PFSK-1 (cell line): ENCODE results near the gene BASP1.

Experiments
- FOXP2 ChIP-seq: optimal IDR thresholded peaks from 2 replicates; pipeline ENCODE3; 2011; ENCODE audit warnings: borderline replicate concordance, control low read depth, inconsistent platforms; ENCODE audit not compliant: insufficient read depth; ENCODE audit errors: extremely low read length, extremely low read depth
- POLR2AphosphoS5 ChIP-seq: IDR thresholded peaks from 2 replicates; pipeline ENCODE4 v1.6.1; 2012; ENCODE audit warnings: low read depth, mild to moderate bottlenecking, control low read depth, low read length, moderate library complexity
- SIN3A ChIP-seq: IDR thresholded peaks from 2 replicates; pipeline ENCODE4 v1.6.1; 2012; ENCODE audit warnings: mild to moderate bottlenecking, low read length, moderate library complexity, borderline replicate concordance; ENCODE audit not compliant: insufficient read depth
- TAF1 ChIP-seq: IDR thresholded peaks from 2 replicates; pipeline ENCODE4 v1.6.1; 2012; ENCODE audit warnings: low read length, control low read depth, borderline replicate concordance; ENCODE audit not compliant: insufficient read depth
- TF ChIP-seq, protein P1 (sequence below), 2 experiments: IDR thresholded peaks; 2 replicates each; pipeline versions ENCODE4 v1.6.1 to v1.8.0; 2011 to 2012; ENCODE audit warnings: low read depth in 2 of 2, low read length in 2 of 2, control low read depth in 1 of 2, inconsistent platforms in 1 of 2, mild to moderate bottlenecking in 1 of 2, moderate library complexity in 1 of 2; ENCODE audit not compliant: insufficient read depth in 1 of 2

- no peak for TF ChIP-seq POLR2AphosphoS5
- no peak for TF ChIP-seq FOXP2
- TF ChIP-seq, protein P1, sequence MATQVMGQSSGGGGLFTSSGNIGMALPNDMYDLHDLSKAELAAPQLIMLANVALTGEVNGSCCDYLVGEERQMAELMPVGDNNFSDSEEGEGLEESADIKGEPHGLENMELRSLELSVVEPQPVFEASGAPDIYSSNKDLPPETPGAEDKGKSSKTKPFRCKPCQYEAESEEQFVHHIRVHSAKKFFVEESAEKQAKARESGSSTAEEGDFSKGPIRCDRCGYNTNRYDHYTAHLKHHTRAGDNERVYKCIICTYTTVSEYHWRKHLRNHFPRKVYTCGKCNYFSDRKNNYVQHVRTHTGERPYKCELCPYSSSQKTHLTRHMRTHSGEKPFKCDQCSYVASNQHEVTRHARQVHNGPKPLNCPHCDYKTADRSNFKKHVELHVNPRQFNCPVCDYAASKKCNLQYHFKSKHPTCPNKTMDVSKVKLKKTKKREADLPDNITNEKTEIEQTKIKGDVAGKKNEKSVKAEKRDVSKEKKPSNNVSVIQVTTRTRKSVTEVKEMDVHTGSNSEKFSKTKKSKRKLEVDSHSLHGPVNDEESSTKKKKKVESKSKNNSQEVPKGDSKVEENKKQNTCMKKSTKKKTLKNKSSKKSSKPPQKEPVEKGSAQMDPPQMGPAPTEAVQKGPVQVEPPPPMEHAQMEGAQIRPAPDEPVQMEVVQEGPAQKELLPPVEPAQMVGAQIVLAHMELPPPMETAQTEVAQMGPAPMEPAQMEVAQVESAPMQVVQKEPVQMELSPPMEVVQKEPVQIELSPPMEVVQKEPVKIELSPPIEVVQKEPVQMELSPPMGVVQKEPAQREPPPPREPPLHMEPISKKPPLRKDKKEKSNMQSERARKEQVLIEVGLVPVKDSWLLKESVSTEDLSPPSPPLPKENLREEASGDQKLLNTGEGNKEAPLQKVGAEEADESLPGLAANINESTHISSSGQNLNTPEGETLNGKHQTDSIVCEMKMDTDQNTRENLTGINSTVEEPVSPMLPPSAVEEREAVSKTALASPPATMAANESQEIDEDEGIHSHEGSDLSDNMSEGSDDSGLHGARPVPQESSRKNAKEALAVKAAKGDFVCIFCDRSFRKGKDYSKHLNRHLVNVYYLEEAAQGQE (IDR thresholded peaks at IDR 0.05; ENCODE audit: insufficient read depth in 1 of 2, low read depth in 2 of 2, low read length in 2 of 2): no peak
- no peak for TF ChIP-seq SIN3A
- TF ChIP-seq TAF1: no peak
Measured at GRCh38 chr5:17260549-17260948, 43.1 kb downstream of the BASP1 start.
